Measurements from ENCODE around the gene DCBLD1. TPM values are rescaled to one million over a fixed set of nuclear protein-coding genes. Genes with fewer than 3 reads are reported as not detected.
"Not testable (repeated sequence)": the region's sequence is repeated elsewhere in the genome, so short reads cannot be mapped to it uniquely, and the experiment has no call there.

The DCBLD1 gene
- total RNA-seq, 2 donors from 2014 or later: 8.8 to 17.6 TPM

GRCh38 chr6:117512987-117513573, 30.6 kb downstream of the DCBLD1 start:
- no peak overlapping the region for H3K4me3 ChIP-seq
- intact Hi-C loops (cut with DNase I): no loop called here
- no peaks in the 10 kb centered on the region for H3K9me3 ChIP-seq
- no peaks in the 10 kb centered on the region for H3K27me3 ChIP-seq (replicated peaks; ENCODE audit: insufficient read depth)
- H3K36me3 ChIP-seq: no peaks in the 10 kb centered on the region
- no peak for TF ChIP-seq POLR2A (IDR thresholded peaks at IDR 0.05)
- TF ChIP-seq, protein P1, sequence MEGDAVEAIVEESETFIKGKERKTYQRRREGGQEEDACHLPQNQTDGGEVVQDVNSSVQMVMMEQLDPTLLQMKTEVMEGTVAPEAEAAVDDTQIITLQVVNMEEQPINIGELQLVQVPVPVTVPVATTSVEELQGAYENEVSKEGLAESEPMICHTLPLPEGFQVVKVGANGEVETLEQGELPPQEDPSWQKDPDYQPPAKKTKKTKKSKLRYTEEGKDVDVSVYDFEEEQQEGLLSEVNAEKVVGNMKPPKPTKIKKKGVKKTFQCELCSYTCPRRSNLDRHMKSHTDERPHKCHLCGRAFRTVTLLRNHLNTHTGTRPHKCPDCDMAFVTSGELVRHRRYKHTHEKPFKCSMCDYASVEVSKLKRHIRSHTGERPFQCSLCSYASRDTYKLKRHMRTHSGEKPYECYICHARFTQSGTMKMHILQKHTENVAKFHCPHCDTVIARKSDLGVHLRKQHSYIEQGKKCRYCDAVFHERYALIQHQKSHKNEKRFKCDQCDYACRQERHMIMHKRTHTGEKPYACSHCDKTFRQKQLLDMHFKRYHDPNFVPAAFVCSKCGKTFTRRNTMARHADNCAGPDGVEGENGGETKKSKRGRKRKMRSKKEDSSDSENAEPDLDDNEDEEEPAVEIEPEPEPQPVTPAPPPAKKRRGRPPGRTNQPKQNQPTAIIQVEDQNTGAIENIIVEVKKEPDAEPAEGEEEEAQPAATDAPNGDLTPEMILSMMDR (IDR thresholded peaks at IDR 0.05): no peak
- no peak for TF ChIP-seq POLR2AphosphoS5 (IDR thresholded peaks at IDR 0.05)
- DNase-seq (ENCODE audit: low spot score): no peak
- H3K27ac ChIP-seq: no peak overlapping the region
- H3K4me1 ChIP-seq (replicated peaks): no peaks in the 10 kb centered on the region
- 43% methylated on average over 2 of the region's 2 CpGs for WGBS

DNA sequence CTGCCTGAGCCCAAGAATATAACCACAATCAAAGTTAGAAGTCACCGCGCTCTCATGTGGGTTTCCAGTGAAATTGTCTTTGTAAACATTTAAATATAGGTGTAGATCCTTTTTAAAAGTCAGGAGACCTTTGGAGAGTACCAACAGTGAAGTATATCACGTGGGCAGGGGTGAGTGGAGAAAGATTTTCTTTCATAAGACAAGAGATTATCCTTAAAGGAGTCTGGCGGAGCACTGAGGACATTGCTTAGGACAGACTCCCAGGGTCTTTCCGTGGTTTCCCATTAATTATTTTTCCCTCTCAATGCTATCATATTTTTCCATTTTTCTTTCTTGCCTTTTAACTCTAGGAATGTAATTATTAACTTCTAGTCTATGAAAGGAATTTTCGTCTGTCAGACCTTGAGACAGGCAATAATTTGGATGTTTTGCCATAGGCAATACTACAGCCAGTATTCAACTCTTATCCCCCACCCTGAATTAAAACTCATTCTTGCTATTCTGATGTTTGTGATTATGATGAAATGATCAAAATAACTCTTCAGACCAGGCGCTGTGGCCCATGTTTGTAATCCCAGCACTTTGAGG, 31.4 kb downstream of the DCBLD1 start:
- intact Hi-C loops (cut with DNase I): no loop called here
- 87% methylated on average over 7 of the region's 7 CpGs for WGBS
- Histone ChIP-seq H3K9me3 (no peaks in the 10 kb centered on the region), H3K4me3 (no peak overlapping the region), H3K4me1 (replicated peaks) (no peaks in the 10 kb centered on the region), H3K36me3 (no peaks in the 10 kb centered on the region), H3K27me3 (replicated peaks; ENCODE audit: insufficient read depth) (no peaks in the 10 kb centered on the region), H3K27ac (no peak overlapping the region)
- no peak for DNase-seq (ENCODE audit: low spot score)
- TF ChIP-seq POLR2AphosphoS5 (IDR thresholded peaks at IDR 0.05) (no peak), POLR2A (IDR thresholded peaks at IDR 0.05) (no peak)
- TF ChIP-seq, protein P1 (IDR thresholded peaks at IDR 0.05): no peak

GRCh38 chr6:117514655-117515054, 32.2 kb downstream of the DCBLD1 start:
- intact Hi-C loops (cut with DNase I): no loop called here
- no peaks in the 10 kb centered on the region for H3K36me3 ChIP-seq
- 87% methylated on average over 1 of the region's 1 CpG for WGBS
- no peak for TF ChIP-seq POLR2A (IDR thresholded peaks at IDR 0.05)
- TF ChIP-seq, protein P1 (IDR thresholded peaks at IDR 0.05): no peak
- TF ChIP-seq POLR2AphosphoS5 (IDR thresholded peaks at IDR 0.05): no peak
- no peaks in the 10 kb centered on the region for H3K27me3 ChIP-seq (replicated peaks; ENCODE audit: insufficient read depth)
- H3K4me3 ChIP-seq: no peak overlapping the region
- no peaks in the 10 kb centered on the region for H3K4me1 ChIP-seq (replicated peaks)
- H3K9me3 ChIP-seq: no peaks in the 10 kb centered on the region
- H3K27ac ChIP-seq: no peak overlapping the region
- no peak for DNase-seq (ENCODE audit: low spot score)

GRCh38 chr6:117515326-117515725, 32.9 kb downstream of the DCBLD1 start:
- no peaks in the 10 kb centered on the region for H3K36me3 ChIP-seq
- TF ChIP-seq, protein P1 (IDR thresholded peaks at IDR 0.05): no peak
- no peak for TF ChIP-seq POLR2AphosphoS5 (IDR thresholded peaks at IDR 0.05)
- TF ChIP-seq POLR2A (IDR thresholded peaks at IDR 0.05): no peak
- intact Hi-C loops (cut with DNase I): no loop called here
- no peak overlapping the region for H3K4me3 ChIP-seq
- no peak for DNase-seq (ENCODE audit: low spot score)
- H3K9me3 ChIP-seq: no peaks in the 10 kb centered on the region
- H3K27me3 ChIP-seq (replicated peaks; ENCODE audit: insufficient read depth): no peaks in the 10 kb centered on the region
- H3K4me1 ChIP-seq (replicated peaks): no peaks in the 10 kb centered on the region
- H3K27ac ChIP-seq: no peak overlapping the region

- H3K4me3 ChIP-seq; H3K4me1 ChIP-seq (replicated peaks); intact Hi-C loops (cut with DNase I); H3K27ac ChIP-seq; DNase-seq (ENCODE audit: low spot score); H3K36me3 ChIP-seq; H3K27me3 ChIP-seq (replicated peaks; ENCODE audit: insufficient read depth); H3K9me3 ChIP-seq: not testable (repeated sequence)
- 94% methylated on average over 5 of the region's 5 CpGs for WGBS
Measured at GRCh38 chr6:117517995-117518394, 35.5 kb downstream of the DCBLD1 start.

Measured in prostate gland (tissue), 2 donors.